HepG2 (cell line): ENCODE results near the gene TCFL5. TPM values are rescaled to one million over a fixed set of nuclear protein-coding genes. Genes with fewer than 3 reads are reported as not detected.

ENCODE experiments used
- BRF2 ChIP-seq: sonication (generic); formaldehyde crosslinking; IDR thresholded peaks from 2 replicates; pipeline ENCODE4 v1.8.1; 2022; ENCODE audit warnings: mild to moderate bottlenecking, missing genetic modification reagents
- ELF1 ChIP-seq: sonication (generic); formaldehyde crosslinking; IDR thresholded peaks from 2 replicates; pipeline ENCODE4 v1.4.0; 2020; ENCODE audit warnings: missing genetic modification reagents
- ELF3 ChIP-seq: IDR thresholded peaks from 2 replicates; pipeline ENCODE4 v1.6.1; 2016; ENCODE audit warnings: missing genetic modification reagents, missing compliant biosample characterization
- GTF2F1 ChIP-seq: fragments of 150-350 bp; IDR thresholded peaks from 2 replicates; pipeline ENCODE4 v1.6.1; 2014; ENCODE audit warnings: low read length
- GTF3A ChIP-seq: sonication (generic); formaldehyde crosslinking; conservative IDR thresholded peaks from 2 replicates; pipeline ENCODE4 v1.4.0; 2020; ENCODE audit warnings: mild to moderate bottlenecking, missing genetic modification reagents
- HCFC1 ChIP-seq: fragments of 150-350 bp; IDR thresholded peaks from 2 replicates; pipeline ENCODE4 v1.6.1; 2014; ENCODE audit warnings: low read depth, low read length
- HOMEZ ChIP-seq: IDR thresholded peaks from 2 replicates; pipeline ENCODE4 v1.6.1; 2016; ENCODE audit warnings: low read depth
- MIXL1 ChIP-seq: IDR thresholded peaks from 2 replicates; pipeline ENCODE4 v1.6.1; 2016
- NFE2L2 ChIP-seq: fragments of 150-350 bp; IDR thresholded peaks from 2 replicates; pipeline ENCODE4 v1.6.1; 2014; ENCODE audit warnings: low read length
- NFKBIZ ChIP-seq: IDR thresholded peaks from 2 replicates; pipeline ENCODE4 v1.6.1; 2018; ENCODE audit warnings: missing genetic modification reagents, missing compliant biosample characterization
- PLSCR1 ChIP-seq: sonication (generic); formaldehyde crosslinking; IDR thresholded peaks from 2 replicates; pipeline ENCODE4 v1.5.0; 2020; ENCODE audit warnings: missing genetic modification reagents, mild to moderate bottlenecking, borderline replicate concordance
- RARG ChIP-seq: sonication (generic); formaldehyde crosslinking; IDR thresholded peaks from 2 replicates; pipeline ENCODE4 v1.4.0; 2020; ENCODE audit warnings: low read depth, mild to moderate bottlenecking, missing genetic modification reagents
- RBM22 ChIP-seq: fragments of 200-400 bp; formaldehyde crosslinking; optimal IDR thresholded peaks from 2 replicates; pipeline ENCODE3; 2017; ENCODE audit warnings: mild to moderate bottlenecking, low read length, moderate library complexity
- SRY ChIP-seq: sonication (generic); formaldehyde crosslinking; IDR thresholded peaks from 2 replicates; pipeline ENCODE4 v1.8.0; 2022; ENCODE audit warnings: mild to moderate bottlenecking, missing genetic modification reagents
- TIGD3 ChIP-seq: sonication (generic); formaldehyde crosslinking; IDR thresholded peaks from 2 replicates; pipeline ENCODE4 v1.5.1; 2020; ENCODE audit warnings: mild to moderate bottlenecking, missing genetic modification reagents, borderline replicate concordance
- XBP1 ChIP-seq: sonication (generic); formaldehyde crosslinking; IDR thresholded peaks from 2 replicates; pipeline ENCODE4 v1.5.0; 2020; ENCODE audit warnings: missing genetic modification reagents
- ZFP36L1 ChIP-seq: sonication (generic); formaldehyde crosslinking; IDR thresholded peaks from 2 replicates; pipeline ENCODE4 v1.8.0; 2022; ENCODE audit warnings: mild to moderate bottlenecking, missing genetic modification reagents, moderate library complexity
- ZNF20 ChIP-seq: sonication (generic); formaldehyde crosslinking; IDR thresholded peaks from 2 replicates; pipeline ENCODE4 v1.4.0; 2020; ENCODE audit warnings: mild to moderate bottlenecking, moderate library complexity, missing genetic modification reagents
- ZNF343 ChIP-seq: sonication (generic); formaldehyde crosslinking; IDR thresholded peaks from 2 replicates; pipeline ENCODE4 v1.4.0; 2020; ENCODE audit warnings: mild to moderate bottlenecking, missing genetic modification reagents
- ZNF513 ChIP-seq: sonication (generic); formaldehyde crosslinking; conservative IDR thresholded peaks from 2 replicates; pipeline ENCODE4 v1.5.0; 2020; ENCODE audit warnings: missing genetic modification reagents
- ZNF530 ChIP-seq: sonication (generic); formaldehyde crosslinking; IDR thresholded peaks from 2 replicates; pipeline ENCODE4 v1.5.0; 2020; ENCODE audit warnings: low read depth, mild to moderate bottlenecking, missing genetic modification reagents
- ZNF670 ChIP-seq: sonication (generic); formaldehyde crosslinking; IDR thresholded peaks from 2 replicates; pipeline ENCODE4 v1.8.0; 2022; ENCODE audit warnings: mild to moderate bottlenecking, missing genetic modification reagents, borderline replicate concordance
- polyA plus RNA-seq, 8 experiments: library from polyadenylated mRNA; depleted of rRNA in 3 of 8; stranded (reverse) in 7 of 8; unstranded in 1 of 8; fragments of >200 nt; fragmentation: Illumina TruSeq in 4 of 8; extraction: Trizol in 4 of 8; gene quantifications; 2 replicates each; pipeline versions ENCODE4 v1.2.1 to v1.2.3, GENCODE V29; 2011 to 2016; ENCODE audit warnings: low read depth in 4 of 8, missing spikeins in 1 of 8, mixed read lengths in 1 of 8; ENCODE audit not compliant: insufficient read depth in 1 of 8
- total RNA-seq, 5 experiments: library from RNA; depleted of rRNA; stranded (reverse); fragments of >200 nt; fragmentation: Illumina TruSeq; extraction: Trizol; gene quantifications; 2 replicates each; pipeline ENCODE4 v1.2.3, GENCODE V29; 2016; ENCODE audit warnings: low read depth in 1 of 5
- TF ChIP-seq, protein P1 (sequence below): IDR thresholded peaks from 2 replicates; pipeline ENCODE4 v1.6.1; 2016

The TCFL5 gene
- total and polyA plus RNA-seq, 2 of the 13 experiments (the other 11 are each of a cell fraction or from before 2014, with no cell fraction given) = 14.8 to 20.0 TPM

- TF ChIP-seq, protein P1, sequence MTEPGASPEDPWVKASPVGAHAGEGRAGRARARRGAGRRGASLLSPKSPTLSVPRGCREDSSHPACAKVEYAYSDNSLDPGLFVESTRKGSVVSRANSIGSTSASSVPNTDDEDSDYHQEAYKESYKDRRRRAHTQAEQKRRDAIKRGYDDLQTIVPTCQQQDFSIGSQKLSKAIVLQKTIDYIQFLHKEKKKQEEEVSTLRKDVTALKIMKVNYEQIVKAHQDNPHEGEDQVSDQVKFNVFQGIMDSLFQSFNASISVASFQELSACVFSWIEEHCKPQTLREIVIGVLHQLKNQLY = peak; percentile 64; the same call in 1 of the 2 replicates
- TF ChIP-seq RBM22 (no peak), ZNF530 (CRISPR knock-in tag) (no peak), ZNF513 (CRISPR knock-in tag) (0 out of 2 replicates have a peak, but pooled peaks have one; percentile 67), NFE2L2 (0 out of 2 replicates have a peak, but pooled peaks have one; percentile 5), GTF2F1 (no peak), MIXL1 (peak; percentile 92), ELF1 (CRISPR knock-in tag) (peak; percentile 39; the same call in 1 of the 2 replicates), BRF2 (CRISPR knock-in tag) (no peak), RARG (CRISPR knock-in tag) (no peak), NFKBIZ (CRISPR knock-in tag) (peak; percentile 89; the same call in 1 of the 2 replicates), ZFP36L1 (CRISPR knock-in tag) (0 out of 2 replicates have a peak, but pooled peaks have one; percentile 46), GTF3A (CRISPR knock-in tag) (peak; percentile 87; the same call in 1 of the 2 replicates), ZNF343 (CRISPR knock-in tag) (no peak), ZNF670 (CRISPR knock-in tag) (0 out of 2 replicates have a peak, but pooled peaks have one; percentile 62), TIGD3 (CRISPR knock-in tag) (no peak), PLSCR1 (CRISPR knock-in tag) (no peak), ELF3 (CRISPR knock-in tag) (peak; percentile 62; the same call in 1 of the 2 replicates), ZNF20 (CRISPR knock-in tag) (no peak), SRY (CRISPR knock-in tag) (no peak), XBP1 (CRISPR knock-in tag) (no peak), HCFC1 (no peak; the same call in 1 of the 2 replicates), HOMEZ (CRISPR knock-in tag) (peak; percentile 91)
These were observed 38.6 kb downstream of the TCFL5 start (continued) for GRCh38 chr20:62822788-62823651.
